IPS DF 4.7 (cell line): ENCODE data around the gene PNMA1.

Experiments used
- DNase-seq: peaks from one replicate; pipeline ENCODE4 v3.0.0-alpha.2; 2013; ENCODE audit warnings: low spot score; ENCODE audit errors: extremely low read depth

PNMA1 gene

GRCh38 chr14:73738518-73739173 is 24.5 kb upstream of the PNMA1 start:
- no peak for DNase-seq

DNA sequence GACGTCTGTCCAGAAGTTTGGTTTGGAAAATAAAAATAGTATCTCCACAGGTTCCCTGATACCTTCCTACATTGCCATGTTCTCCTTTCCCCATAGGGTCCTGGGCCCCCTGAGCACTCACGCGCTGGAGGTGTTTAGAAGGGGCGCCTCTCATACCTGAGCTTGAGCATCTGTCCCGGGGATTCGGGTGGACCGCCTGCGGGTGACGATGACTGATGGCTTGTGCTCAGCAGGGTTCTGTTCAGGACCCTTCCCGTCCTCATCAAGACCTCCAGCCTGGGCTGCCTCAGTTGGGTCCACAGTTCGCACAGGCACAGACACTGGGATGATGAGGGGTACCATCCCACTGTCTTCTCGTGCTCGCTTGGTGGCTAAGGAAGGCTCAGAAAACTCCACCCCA is 22.7 kb upstream of the PNMA1 start:
- DNase-seq, result no peak

DNA sequence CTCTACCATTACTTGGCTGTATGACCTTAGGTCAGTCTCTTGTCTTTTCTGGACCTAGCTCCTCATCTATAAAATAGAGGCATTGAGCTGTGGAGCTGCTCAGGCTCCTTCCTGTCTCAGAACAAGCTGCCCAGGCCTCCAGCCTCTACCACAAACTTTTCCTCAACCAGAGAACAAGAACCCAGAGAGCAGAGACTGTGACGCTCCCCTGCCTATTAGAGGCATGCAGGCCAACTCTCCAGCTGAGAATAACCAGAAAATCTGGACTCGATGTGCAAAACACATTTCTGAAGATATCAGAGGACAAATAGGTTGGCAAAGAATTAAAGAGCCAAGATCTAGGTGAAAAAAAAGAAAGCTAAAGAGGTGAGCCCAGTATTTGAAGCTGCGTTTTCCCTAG is 17.8 kb upstream of the PNMA1 start:
- DNase-seq, result no peak

GRCh38 chr14:73731111-73731510 is 16.9 kb upstream of the PNMA1 start:
- no peak for DNase-seq

GRCh38 chr14:73729556-73730265 is 15.5 kb upstream of the PNMA1 start:
- DNase-seq, result no peak

DNA sequence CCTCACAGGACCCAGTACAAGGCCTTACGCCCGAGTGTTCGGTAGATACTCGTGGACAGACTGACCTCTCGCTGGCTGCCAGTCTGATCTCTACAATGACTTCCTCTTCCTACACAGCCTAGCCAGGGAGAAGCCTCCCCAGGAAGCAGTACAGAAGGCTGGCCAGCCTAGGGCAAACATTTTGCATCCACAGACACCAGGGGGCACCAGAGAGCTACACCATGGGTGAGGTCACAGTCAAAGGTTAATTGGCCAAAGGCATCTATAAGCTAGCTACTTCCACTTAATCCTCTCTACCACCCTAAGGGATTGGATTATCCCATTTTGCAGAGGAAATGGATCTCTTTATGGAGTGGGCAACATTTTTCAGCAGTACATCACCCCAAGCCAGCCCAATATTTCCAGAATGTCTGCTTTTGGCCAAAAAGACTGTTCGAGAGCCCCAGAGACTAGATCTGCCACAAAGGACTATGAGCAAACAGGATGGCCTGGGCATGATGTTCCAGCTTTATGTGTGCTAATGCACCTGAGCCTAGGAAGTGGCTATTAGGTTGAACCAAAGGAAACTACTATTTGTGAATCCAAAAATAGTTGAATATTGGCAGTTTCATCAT is 14.6 kb upstream of the PNMA1 start:
- DNase-seq, result no peak

DNA sequence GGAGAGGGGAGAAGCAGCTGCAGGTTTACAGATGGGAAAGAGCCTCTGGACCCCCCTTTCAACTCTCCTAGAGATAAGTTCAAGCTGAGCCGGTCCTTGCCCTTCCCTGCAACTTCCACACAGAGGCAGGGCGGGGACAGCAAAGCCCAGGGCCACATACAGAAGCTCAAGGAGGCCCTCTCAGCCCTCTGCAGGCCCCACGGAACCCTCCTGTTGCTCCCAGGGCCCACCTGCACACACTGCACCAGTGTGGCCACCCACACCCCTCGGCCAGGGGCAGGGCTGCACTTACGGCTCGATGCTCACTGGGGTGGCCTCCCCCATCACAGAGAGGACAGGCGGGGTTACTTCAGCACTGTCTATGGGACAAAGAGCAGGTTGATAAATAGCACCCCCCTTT is 13.0 kb upstream of the PNMA1 start:
- no peak for DNase-seq

- no peak for DNase-seq
Observed at GRCh38 chr14:73726025-73726961, 12.1 kb upstream of the PNMA1 start.

DNA sequence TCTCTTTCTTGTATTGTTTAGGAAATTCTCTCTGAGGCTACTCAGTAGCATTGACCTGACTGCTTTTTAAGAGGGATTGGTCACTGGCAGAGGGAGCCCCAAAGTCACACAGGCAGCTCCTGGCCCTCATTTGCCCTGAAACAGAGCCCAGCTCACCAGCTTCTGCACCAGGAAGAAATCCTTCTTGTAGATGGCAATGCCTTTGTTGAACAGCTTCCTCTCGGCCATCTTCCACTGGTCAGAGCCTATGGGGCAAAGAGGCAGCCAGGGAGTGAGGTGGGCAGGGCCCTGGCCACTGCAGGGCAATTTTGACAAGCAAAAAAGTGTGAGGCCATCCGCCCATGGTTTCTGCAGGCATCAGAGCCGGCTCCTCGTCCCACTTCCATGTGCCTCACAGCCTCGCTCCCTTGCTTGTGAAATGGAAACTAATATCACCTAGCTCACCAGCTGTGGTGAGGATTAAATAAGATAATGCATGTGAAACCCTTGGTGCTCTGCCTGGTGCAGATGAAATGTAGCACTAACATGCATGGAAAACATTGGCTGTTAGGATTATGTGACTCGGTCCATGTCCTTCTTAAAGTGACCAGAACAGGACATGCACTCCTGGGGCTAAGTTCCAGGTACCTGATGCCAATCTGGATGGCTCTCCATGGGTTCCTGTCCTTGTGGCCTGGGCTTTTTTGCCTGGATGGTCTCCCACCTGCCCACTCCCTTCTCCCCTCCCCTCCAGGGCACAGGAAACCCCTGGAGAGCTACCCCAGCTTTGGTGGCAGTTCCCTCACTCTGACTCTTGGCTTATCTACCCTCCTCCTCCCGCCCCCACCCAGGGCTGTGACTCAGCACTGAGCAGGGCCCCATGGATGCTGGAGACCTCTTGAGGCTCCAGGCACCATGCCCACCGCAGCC is 11.2 kb upstream of the PNMA1 start:
- no peak for DNase-seq

- no peak for DNase-seq
Observed at GRCh38 chr14:73724696-73725095, 10.5 kb upstream of the PNMA1 start.

- DNase-seq, result no peak
Observed at GRCh38 chr14:73723797-73724661, 9.8 kb upstream of the PNMA1 start.

- DNase-seq, result no peak
Observed at GRCh38 chr14:73723406-73723796, 9.2 kb upstream of the PNMA1 start.

GRCh38 chr14:73722581-73722980 is 8.4 kb upstream of the PNMA1 start:
- no peak for DNase-seq

- DNase-seq, result no peak
Observed at GRCh38 chr14:73721101-73721821, 7.1 kb upstream of the PNMA1 start.

DNA sequence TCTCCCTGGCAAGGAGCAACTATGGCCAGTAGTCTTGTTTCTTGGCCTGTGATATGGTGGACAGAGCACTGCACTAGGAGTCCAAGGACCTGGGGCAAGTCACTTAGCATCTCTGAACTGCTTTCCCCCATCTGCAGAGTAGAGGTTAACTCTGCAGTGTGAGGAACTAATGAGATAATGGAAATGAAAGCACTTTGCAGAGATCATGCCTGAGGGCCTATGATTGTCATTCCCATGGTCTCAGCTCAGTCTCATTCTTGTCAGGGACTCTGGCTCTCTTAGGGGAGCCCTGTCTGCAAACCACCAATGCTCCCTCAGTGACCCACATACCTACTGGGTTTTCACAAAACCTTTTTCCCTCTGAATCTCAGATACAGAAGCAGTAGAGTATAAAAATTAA is 6.5 kb upstream of the PNMA1 start:
- no peak for DNase-seq

DNA sequence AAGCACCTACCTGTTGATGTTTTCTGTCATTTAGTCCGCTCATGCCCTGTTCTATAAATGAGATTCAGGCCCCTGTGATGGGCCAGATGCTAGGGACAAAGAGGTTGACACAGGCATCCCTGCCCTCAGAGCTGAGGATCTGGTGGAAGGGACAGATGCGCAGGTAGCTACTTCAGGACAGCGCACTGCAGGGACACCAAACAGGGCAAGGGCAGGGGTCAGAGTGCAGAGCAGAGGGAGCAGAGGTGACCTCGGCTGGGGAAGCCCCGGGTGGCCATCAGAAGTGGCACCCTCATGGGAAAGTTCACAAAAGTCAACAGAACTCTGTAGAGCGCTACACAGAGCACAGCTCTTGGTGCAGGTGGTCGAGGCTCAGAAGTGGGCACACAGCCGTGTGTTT is 5.6 kb upstream of the PNMA1 start:
- DNase-seq, result no peak

GRCh38 chr14:73719361-73719760 is 5.2 kb upstream of the PNMA1 start:
- DNase-seq, result no peak

DNA sequence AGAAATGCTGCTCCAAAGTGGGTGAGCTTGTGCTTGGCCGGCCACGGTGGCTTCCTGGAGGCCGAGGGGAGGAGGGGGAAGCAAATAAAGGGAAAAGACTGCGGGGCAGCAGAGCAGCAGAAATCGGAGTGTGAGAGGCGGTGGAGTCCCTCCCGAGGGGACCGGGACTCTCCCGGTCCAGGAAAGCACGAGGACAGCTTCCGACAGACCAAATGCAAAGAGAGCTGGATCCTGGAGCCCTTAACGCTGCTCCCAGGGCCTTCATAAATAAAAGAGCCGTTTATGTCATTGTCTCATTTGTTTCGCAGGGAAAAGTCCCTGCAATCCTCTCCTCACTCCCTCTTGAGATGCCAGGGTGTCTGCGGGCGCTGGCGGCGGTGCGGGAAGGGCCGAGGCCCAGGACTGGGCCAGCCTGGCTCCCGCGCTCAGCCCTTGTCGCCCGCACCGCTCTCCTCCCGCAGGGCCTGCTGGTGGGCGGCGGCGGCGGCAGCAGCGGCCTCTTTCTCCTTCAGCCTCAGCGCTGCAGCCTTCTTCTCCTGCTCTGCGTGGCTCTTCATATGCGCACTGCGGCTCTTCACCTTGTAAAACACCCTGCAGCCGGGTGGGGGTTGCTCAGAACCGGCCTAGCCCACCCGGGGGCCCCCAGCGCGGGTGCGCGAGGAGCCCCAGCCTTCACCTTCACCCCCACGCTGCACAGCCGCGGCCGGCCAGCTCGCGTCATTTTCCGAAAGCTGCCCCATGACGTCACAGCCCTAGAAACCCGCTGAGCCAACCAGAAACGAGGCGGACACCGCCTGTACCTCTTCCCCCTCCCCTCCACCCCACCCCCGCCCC is 4.5 kb upstream of the PNMA1 start:
- no peak for DNase-seq
